Superior temporal gyrus (tissue), 1 donor: ENCODE measurements around the gene CACNG4.

Experiments used
- DNase-seq: peaks from one replicate; pipeline ENCODE4 v3.0.0-alpha.2; 2016; ENCODE audit errors: extremely low spot score

CACNG4 gene

DNA sequence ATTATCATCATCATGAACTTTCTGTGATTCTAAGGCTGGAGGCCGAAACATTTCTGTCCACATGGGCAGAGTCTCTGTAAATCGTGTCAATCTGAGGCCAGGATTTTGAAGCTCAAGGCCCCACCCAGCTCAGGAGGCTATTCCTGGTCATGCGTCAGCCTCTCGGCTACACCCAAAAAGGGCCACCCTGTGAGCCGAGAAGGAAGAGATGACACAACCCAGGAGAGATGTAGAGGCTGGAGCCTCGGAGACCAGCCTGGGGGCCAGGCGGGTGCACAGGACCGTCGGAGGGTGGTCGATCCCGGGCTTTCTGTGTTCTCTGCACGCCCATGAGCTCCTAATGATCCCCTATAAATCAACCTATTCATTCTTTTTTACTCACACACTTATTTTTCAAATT lies 78.8 kb downstream of the CACNG4 start:
- no peak for DNase-seq

DNA sequence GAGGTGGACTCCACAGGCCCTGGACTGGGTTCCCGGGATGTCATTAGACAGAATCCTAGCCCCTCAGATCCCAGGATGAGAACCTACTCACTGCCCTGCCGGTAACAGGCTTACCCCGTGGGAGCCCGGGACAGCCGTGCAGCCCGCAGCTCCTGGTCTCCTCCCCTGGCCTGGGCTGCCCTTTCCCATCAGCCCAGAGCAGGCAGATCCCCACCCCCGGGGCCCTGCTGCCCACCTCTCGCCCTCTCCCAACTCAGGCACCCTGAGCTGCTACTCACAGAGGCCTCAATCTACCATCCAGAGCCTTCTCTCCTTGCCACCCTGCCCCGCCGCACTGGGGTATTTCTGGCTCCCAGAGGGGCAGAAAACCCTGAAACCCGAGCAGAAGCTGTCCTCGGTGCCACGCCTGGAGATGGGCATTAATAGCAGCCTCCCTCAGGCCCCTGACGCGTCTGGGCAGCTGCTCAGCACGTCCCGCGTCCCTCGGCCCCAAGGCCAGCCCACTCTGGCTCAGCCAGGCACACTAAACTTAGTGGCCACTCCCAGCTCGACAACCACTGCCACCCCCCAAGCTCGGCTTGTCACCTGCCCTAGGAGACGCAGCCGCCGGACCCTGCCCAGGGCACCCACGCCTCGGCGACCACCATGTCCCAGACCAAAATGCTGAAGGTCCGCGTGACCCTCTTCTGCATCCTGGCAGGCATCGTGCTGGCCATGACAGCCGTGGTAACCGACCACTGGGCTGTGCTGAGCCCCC lies 79.7 kb downstream of the CACNG4 start, which contains the start of gene CACNG1:
CACNG1 (plus strand) TSS at position 539 of the 757 bp plus-strand sequence; CDS start at position 646, 107 bp downstream.
- no peak for DNase-seq

- DNase-seq, result no peak
Measured at GRCh38 chr17:67044940-67045339, 80.4 kb downstream of the CACNG4 start.

GRCh38 chr17:67046398-67046797 lies 81.9 kb downstream of the CACNG4 start:
- no peak for DNase-seq

- no peak for DNase-seq
Measured at GRCh38 chr17:67047382-67047781, 82.9 kb downstream of the CACNG4 start.

DNA sequence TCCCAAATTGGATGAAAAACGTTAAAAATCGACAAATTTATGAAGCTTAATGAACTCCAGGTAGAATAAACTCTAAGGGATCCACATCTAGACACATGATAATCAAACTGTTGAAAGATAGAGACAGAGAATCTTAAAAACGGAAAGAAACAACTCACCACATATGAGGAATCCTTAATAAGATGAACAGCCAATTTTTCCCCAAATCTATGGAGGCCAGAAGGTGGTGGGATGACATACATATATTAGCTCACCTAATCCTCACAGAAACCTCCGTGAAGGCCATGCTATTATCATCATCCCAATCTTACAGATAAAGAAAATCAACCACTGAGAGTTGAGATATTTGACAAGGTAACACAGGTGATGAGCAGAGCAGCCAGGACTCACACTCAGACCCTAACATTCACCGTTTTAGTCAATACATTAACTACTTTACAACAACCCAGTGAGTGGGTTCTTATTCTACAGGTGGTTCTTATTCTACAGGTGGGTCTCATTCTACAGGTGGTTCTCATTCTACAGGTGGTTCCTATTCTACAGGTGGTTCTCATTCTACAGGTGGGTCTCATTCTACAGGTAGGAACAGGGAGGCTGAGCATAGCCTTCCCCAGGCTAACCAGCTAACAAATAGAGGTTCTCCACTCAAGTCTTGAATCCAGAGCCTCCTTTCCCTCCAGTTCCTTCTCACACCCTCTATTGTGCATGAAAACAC lies 84.7 kb downstream of the CACNG4 start:
- DNase-seq, result no peak

GRCh38 chr17:67050066-67050465 lies 85.6 kb downstream of the CACNG4 start:
- DNase-seq, result no peak

DNA sequence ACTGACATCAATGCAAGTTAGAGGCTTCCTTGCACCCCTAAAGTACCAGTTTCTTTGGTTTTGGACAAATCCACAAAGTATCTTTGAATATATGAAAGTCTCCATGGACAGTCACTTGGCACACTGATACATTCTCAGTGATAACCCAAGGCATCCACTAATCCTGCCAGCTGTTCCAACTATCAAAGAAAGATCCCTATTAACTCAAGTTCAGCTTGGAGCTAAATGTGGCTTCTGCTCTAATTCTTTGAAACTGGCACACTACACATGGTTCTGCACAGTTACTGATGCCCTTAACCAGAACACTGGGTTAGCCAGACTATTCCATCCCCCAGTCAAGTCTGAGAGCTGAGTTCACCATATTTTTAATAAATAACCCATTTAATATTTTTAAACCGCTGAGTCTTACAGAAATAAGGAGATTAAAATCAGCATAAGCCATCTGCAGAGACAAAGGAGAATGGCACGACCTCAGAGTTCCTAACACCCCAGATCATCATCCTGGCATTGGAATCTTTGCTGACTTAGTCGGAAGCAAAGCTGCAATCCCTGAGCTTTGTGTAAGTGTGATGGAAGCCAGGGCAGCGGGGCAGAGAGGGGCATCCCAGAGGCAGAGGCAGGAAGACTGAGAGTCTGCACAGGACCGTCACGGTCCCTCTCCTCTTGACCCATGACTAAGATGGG lies 86.1 kb downstream of the CACNG4 start:
- DNase-seq, result no peak

GRCh38 chr17:67051155-67051538 lies 86.6 kb downstream of the CACNG4 start:
- DNase-seq, result no peak

- DNase-seq, result no peak
Measured at GRCh38 chr17:67051837-67052236, 87.3 kb downstream of the CACNG4 start.

DNA sequence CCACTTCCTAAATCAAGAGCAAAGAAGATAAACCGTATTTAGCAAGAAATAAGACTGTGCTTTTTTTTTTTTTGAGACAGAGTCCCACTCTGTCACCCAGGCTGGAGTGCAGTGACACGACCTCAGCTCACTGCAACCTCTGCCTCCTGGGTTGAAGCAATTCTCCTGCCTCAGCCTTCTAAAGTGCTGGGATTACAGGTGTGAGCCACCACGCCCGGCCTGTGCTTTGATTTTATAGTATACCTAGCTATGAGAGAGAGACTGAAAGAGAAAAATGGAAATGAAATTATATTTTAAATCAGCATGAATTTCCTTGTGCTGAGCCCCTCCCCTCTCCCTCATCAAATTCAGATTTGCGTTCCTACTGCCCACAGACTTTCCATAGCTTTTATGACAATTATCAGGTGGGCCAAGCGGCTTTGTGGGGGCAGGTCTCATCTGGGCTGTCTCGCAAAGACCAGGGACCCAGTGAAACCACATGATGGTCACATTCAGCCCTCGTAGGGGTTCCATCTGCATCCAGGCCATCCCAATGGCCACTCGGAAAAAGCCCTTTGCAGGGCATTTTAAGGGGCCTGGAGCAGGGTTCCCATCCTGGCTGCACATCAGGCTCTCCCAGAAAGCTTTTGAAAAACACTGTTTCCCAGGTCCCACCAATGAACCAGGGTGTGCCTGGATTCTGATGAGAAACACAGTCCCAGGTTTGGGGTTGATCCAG lies 88.4 kb downstream of the CACNG4 start:
- no peak for DNase-seq

DNA sequence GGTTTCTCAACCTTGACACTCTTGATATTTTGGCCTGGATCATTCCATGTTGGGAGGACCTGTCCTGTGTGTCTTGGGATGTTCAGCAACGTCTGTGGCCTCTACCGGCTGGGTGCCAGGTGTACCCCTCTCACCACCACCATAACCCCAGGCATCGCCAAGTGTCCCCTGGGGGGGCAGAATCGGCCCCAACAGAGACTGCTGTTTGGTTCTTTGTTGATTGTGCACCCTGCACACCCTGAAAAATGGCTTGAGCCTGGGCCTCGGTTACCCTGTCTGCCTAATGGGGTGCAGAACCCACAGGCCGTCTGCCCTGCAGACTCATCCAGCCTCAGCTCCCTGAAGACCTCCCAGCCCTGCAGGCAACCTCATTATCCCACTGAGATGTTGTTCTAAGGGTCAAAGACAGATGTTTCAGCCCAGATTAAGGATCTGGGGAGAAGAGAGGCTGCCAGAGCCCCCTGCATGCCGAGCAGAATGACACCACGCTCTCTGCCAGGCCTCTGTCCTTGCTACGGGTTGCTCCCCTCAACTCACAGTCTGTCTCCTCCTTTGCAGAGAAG lies 89.0 kb downstream of the CACNG4 start:
- no peak for DNase-seq

DNA sequence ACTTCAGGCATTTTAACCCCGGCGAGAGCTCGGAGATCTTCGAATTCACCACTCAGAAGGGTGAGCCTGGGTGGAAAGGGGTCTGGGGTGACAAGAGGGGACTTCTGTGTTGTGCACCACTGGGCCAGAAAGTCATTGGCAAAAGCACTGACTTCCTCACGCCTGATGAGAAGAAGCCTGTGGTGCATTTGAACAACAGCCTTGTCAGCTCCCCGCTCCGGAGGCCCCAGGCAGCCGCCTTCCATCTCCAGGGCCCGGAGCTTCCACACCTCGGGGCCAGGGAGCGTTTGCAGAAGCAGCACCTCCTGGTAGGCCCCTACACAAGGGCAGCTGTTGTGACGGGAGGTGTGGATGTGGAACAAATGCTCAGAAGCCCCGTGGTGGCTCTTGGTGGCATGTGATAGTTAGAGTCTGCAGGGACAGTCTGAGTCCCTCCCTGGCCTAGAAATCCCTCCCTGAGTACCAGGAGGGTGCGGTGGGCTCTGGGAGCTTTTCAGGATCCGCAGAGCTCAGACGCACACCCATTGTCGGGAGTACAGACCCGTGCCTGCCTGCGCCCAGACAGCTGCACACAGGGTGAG lies 89.6 kb downstream of the CACNG4 start:
- DNase-seq, result no peak

DNA sequence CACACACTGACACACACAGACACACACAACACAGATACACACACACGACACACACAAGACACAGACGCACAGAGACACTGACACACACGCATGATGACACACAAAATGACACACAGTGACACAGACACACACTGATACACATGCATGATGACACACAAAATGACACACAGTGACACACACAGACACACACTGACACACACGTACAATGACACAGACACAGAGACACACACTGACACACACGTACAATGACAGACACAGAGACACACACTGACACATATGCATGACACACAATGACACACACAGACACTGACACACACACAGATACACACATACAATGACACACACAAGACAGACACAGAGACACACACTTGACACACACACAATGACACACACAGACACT lies 90.1 kb downstream of the CACNG4 start:
- DNase-seq, result no peak

- DNase-seq, result no peak
Measured at GRCh38 chr17:67055041-67055443, 90.5 kb downstream of the CACNG4 start.

- DNase-seq, result no peak
Measured at GRCh38 chr17:67055811-67056745, 91.6 kb downstream of the CACNG4 start.

- DNase-seq, result no peak
Measured at GRCh38 chr17:67056746-67057490, 92.4 kb downstream of the CACNG4 start.

DNA sequence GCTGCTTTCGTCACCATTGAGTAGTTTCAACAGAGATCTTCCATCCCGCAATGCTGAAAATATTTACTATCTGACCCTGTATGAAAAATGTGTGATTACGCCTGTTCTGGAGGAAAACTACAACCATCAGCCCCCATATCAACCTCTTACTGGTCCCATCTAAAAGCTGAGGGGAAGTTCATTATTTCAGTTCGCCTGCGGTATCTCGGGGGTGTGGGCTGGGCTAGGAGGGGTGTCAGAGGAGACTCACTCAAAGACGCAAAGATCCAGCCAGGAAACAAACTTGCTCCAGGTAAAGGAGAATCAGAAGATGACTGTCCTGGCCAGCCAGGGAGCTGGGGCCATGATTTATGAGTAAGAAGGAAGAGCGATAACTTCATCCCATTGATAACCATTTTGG lies 93.5 kb downstream of the CACNG4 start:
- DNase-seq, result no peak

- DNase-seq, result no peak
Measured at GRCh38 chr17:67059372-67059771, 94.9 kb downstream of the CACNG4 start.
